GM19035 (cell line): Measurements from ENCODE around the gene OBSL1.
A peak's percentile ranks its signal among the peaks of the same experiment; 100 is the strongest.

Experiments used
- ATAC-seq: cut with Tn5 transposase; IDR thresholded peaks from one replicate; pipeline ENCODE4 v1.9.1; 2021; ENCODE audit not compliant: unreplicated experiment

Gene OBSL1

GRCh38 chr2:219552382-219553167 is 18.8 kb downstream of the OBSL1 start:
- peak; percentile 92 for ATAC-seq

- peak; percentile 9 for ATAC-seq
Measured at GRCh38 chr2:219551441-219552381, 19.6 kb downstream of the OBSL1 start.

- no peak for ATAC-seq
Measured at GRCh38 chr2:219549619-219550018, 21.7 kb downstream of the OBSL1 start.

GRCh38 chr2:219548990-219549389 is 22.3 kb downstream of the OBSL1 start:
- ATAC-seq, result no peak

- no peak for ATAC-seq
Measured at GRCh38 chr2:219547621-219548020, 23.7 kb downstream of the OBSL1 start.

GRCh38 chr2:219545943-219546352 is 25.4 kb downstream of the OBSL1 start:
- no peak for ATAC-seq

GRCh38 chr2:219545295-219545942 is 25.9 kb downstream of the OBSL1 start:
- ATAC-seq, result no peak

- no peak for ATAC-seq
Measured at GRCh38 chr2:219544567-219544966, 26.8 kb downstream of the OBSL1 start.

- peak; percentile 72 for ATAC-seq
Measured at GRCh38 chr2:219543596-219544358, 27.6 kb downstream of the OBSL1 start, which contains the start of the genes CHPF and TMEM198. Gene CHPF (minus strand): TSS chr2:219543809. CDS start chr2:219543538, 271 bp downstream. Gene TMEM198 (plus strand): TSS chr2:219544028. CDS start chr2:219544728, 700 bp downstream.

GRCh38 chr2:219542931-219543595 is 28.3 kb downstream of the OBSL1 start:
- peak; percentile 40 for ATAC-seq

GRCh38 chr2:219541611-219542180 is 29.6 kb downstream of the OBSL1 start:
- peak; percentile 47 for ATAC-seq

GRCh38 chr2:219540784-219541504 is 30.4 kb downstream of the OBSL1 start:
- no peak for ATAC-seq

- no peak for ATAC-seq
Measured at GRCh38 chr2:219539926-219540678, 31.2 kb downstream of the OBSL1 start.

GRCh38 chr2:219538956-219539788 is 32.2 kb downstream of the OBSL1 start:
- no peak for ATAC-seq

GRCh38 chr2:219538504-219538951 is 32.8 kb downstream of the OBSL1 start:
- no peak for ATAC-seq

- no peak for ATAC-seq
Measured at GRCh38 chr2:219537657-219538488, 33.5 kb downstream of the OBSL1 start.
